WTC11 (cell line): ENCODE measurements around the gene B4GALNT2. TPM values are rescaled to one million over a fixed set of nuclear protein-coding genes. Genes with fewer than 3 reads are reported as not detected.

Source experiments
- ATAC-seq: fragments of 200-7000 bp; cut with Tn5 transposase; 2 replicates; pipeline ENCODE4 v1.10.0; 2021; ENCODE audit warnings: mild to moderate bottlenecking, moderate library complexity
- CTCF ChIA-PET: fragments of 300-600 bp; sonication (Branson Sonifier 250); formaldehyde crosslinking; loops from one replicate; lab custom pipeline; 2021; ENCODE audit warnings: antibody characterized with exemption; lab: Charles Lee
- POLR2A ChIA-PET: fragments of 350-600 bp; sonication (Branson Sonifier 250); formaldehyde crosslinking; loops from one replicate; lab custom pipeline; 2021; ENCODE audit warnings: antibody characterized with exemption; lab: Charles Lee
- DNase-seq: peaks from one replicate; pipeline ENCODE4 v3.0.0; 2021; ENCODE audit warnings: low spot score
- H3K27ac Mint-ChIP-seq: 2 replicates; pipeline ENCODE4 v1.8.0; 2021; ENCODE audit warnings: mixed read lengths
- H3K27me3 Mint-ChIP-seq: 2 replicates; pipeline ENCODE4 v1.8.0; 2021; ENCODE audit warnings: low read depth, mild to moderate bottlenecking, moderate library complexity, mixed read lengths
- H3K36me3 Mint-ChIP-seq: 2 replicates; pipeline ENCODE4 v1.8.0; 2021; ENCODE audit warnings: mixed read lengths
- H3K4me1 Mint-ChIP-seq: 2 replicates; pipeline ENCODE4 v1.8.0; 2022; ENCODE audit warnings: mixed read lengths
- H3K4me3 Mint-ChIP-seq: 2 replicates; pipeline ENCODE4 v1.8.0; 2021; ENCODE audit warnings: mild to moderate bottlenecking, moderate library complexity, mixed read lengths
- H3K9me3 Mint-ChIP-seq: 2 replicates; pipeline ENCODE4 v1.8.0; 2021; ENCODE audit warnings: mixed read lengths
- CBFB ChIP-seq: sonication (generic); formaldehyde crosslinking; IDR thresholded peaks from 2 replicates; pipeline ENCODE4 v1.8.1; 2022; ENCODE audit warnings: mild to moderate bottlenecking, low read depth, missing genetic modification reagents
- CREB1 ChIP-seq: sonication (generic); formaldehyde crosslinking; IDR thresholded peaks from 2 replicates; pipeline ENCODE4 v1.8.0; 2023; ENCODE audit warnings: mild to moderate bottlenecking, missing genetic modification reagents
- GRHL2 ChIP-seq: fragments of 250-450 bp; sonication (Bioruptor Pico); IDR thresholded peaks from 2 replicates; pipeline ENCODE4 v1.8.0; 2022; ENCODE audit warnings: mild to moderate bottlenecking, moderate library complexity; ENCODE audit not compliant: insufficient replicate concordance, severe bottlenecking
- GTF2I ChIP-seq: fragments of 250-450 bp; sonication (Bioruptor Pico); conservative IDR thresholded peaks from 2 replicates; pipeline ENCODE4 v1.4.0; 2021; ENCODE audit warnings: mild to moderate bottlenecking
- HMGA2 ChIP-seq: fragments of 250-450 bp; sonication (Bioruptor Pico); IDR thresholded peaks from 2 replicates; pipeline ENCODE4 v1.4.0; 2021; ENCODE audit warnings: mild to moderate bottlenecking, moderate library complexity
- JAZF1 ChIP-seq: fragments of 250-450 bp; sonication (Bioruptor Pico); IDR thresholded peaks from 2 replicates; pipeline ENCODE4 v1.9.0; 2021; ENCODE audit warnings: moderate library complexity, mild to moderate bottlenecking, inconsistent platforms
- JUN ChIP-seq: sonication (generic); formaldehyde crosslinking; IDR thresholded peaks from 2 replicates; pipeline ENCODE4 v1.8.0; 2023; ENCODE audit warnings: mild to moderate bottlenecking, missing genetic modification reagents
- MXD4 ChIP-seq: fragments of 250-450 bp; sonication (Bioruptor Pico); IDR thresholded peaks from 2 replicates; pipeline ENCODE4 v1.8.0; 2021; ENCODE audit warnings: mild to moderate bottlenecking, moderate library complexity, borderline replicate concordance
- NFYB ChIP-seq: sonication (generic); formaldehyde crosslinking; conservative IDR thresholded peaks from 2 replicates; pipeline ENCODE4 v1.8.0; 2022; ENCODE audit warnings: low read depth, missing genetic modification reagents
- RORB ChIP-seq: fragments of 250-450 bp; sonication (Bioruptor Pico); IDR thresholded peaks from 2 replicates; pipeline ENCODE4 v1.9.0; 2021; ENCODE audit warnings: mild to moderate bottlenecking
- SMAD4 ChIP-seq: sonication (generic); formaldehyde crosslinking; IDR thresholded peaks from 2 replicates; pipeline ENCODE4 v1.8.0; 2022; ENCODE audit warnings: mild to moderate bottlenecking, missing genetic modification reagents
- ZNF121 ChIP-seq: sonication (generic); formaldehyde crosslinking; IDR thresholded peaks from 2 replicates; pipeline ENCODE4 v1.8.0; 2023; ENCODE audit warnings: missing genetic modification reagents
- ZNF138 ChIP-seq: sonication (generic); formaldehyde crosslinking; conservative IDR thresholded peaks from 2 replicates; pipeline ENCODE4 v1.8.1; 2022; ENCODE audit warnings: mild to moderate bottlenecking, moderate library complexity, missing genetic modification reagents
- total RNA-seq: library from RNA; stranded (reverse); gene quantifications from 3 replicates; pipeline ENCODE4 v1.2.3, GENCODE V29; 2021
- TF ChIP-seq, protein P1 (sequence below): sonication (generic); formaldehyde crosslinking; IDR thresholded peaks from 2 replicates; pipeline ENCODE4 v1.8.1; 2022; ENCODE audit warnings: missing genetic modification reagents, borderline replicate concordance
- TF ChIP-seq, protein P2 (sequence below): sonication (generic); formaldehyde crosslinking; IDR thresholded peaks from 2 replicates; pipeline ENCODE4 v1.8.1; 2023; ENCODE audit warnings: mild to moderate bottlenecking, moderate library complexity, missing genetic modification reagents
- TF ChIP-seq, protein P3 (sequence below): sonication (generic); formaldehyde crosslinking; conservative IDR thresholded peaks from 2 replicates; pipeline ENCODE4 v1.8.1; 2022; ENCODE audit warnings: mild to moderate bottlenecking, missing genetic modification reagents
- TF ChIP-seq, protein P4 (sequence below): fragments of 250-450 bp; sonication (Bioruptor Pico); IDR thresholded peaks from 2 replicates; pipeline ENCODE4 v1.9.0; 2021; ENCODE audit warnings: mild to moderate bottlenecking
- TF ChIP-seq, protein P5 (sequence below): sonication (generic); formaldehyde crosslinking; IDR thresholded peaks from 2 replicates; pipeline ENCODE4 v1.8.0; 2023; ENCODE audit warnings: missing genetic modification reagents
- TF ChIP-seq, protein P6 (sequence below): sonication (generic); formaldehyde crosslinking; IDR thresholded peaks from 2 replicates; pipeline ENCODE4 v1.8.1; 2022; ENCODE audit warnings: low read depth, missing genetic modification reagents, borderline replicate concordance
- TF ChIP-seq, protein P7 (sequence below): fragments of 250-450 bp; sonication (Bioruptor Pico); IDR thresholded peaks from 2 replicates; pipeline ENCODE4 v1.9.0; 2021; ENCODE audit warnings: moderate library complexity, mild to moderate bottlenecking, inconsistent platforms, borderline replicate concordance
- TF ChIP-seq, protein P8 (sequence below): fragments of 200-600 bp; IDR thresholded peaks from 2 replicates; pipeline ENCODE4 v1.8.0; 2022; ENCODE audit warnings: antibody characterized with exemption

Gene B4GALNT2
- total RNA-seq, 1 experiment from 2014 or later, result 0.04 TPM

DNA sequence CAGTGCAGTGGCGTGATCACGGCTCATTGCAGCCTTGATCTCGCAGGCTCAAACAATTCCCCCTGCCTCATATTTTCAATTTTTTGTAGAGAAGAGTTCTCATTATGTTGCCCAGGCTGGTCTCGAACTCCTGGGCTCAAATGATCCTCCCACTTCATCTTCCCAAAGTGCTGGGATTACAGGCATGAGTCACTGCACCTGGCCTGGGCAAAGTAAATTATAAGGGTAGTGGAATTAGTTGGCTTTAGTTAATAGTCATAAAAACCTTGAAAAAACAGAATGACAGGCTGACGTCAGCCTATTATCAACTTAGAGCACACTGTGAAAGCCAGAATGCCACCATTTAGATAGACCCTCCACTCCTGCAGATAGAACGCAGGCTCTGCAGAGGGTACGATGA is 43.5 kb upstream of the B4GALNT2 start:
- POLR2A ChIA-PET, result no interaction called here
- H3K27me3 Mint-ChIP-seq, result no peaks in the 10 kb centered on the region
- ATAC-seq (no peak), DNase-seq (no peak)
- peaks cover 24% of the 10 kb centered on the region for H3K4me1 Mint-ChIP-seq
- H3K36me3 Mint-ChIP-seq, result no peaks in the 10 kb centered on the region
- H3K4me3 Mint-ChIP-seq, result no peak overlapping the region
- CTCF ChIA-PET, result no interaction called here
- TF ChIP-seq, protein P1, sequence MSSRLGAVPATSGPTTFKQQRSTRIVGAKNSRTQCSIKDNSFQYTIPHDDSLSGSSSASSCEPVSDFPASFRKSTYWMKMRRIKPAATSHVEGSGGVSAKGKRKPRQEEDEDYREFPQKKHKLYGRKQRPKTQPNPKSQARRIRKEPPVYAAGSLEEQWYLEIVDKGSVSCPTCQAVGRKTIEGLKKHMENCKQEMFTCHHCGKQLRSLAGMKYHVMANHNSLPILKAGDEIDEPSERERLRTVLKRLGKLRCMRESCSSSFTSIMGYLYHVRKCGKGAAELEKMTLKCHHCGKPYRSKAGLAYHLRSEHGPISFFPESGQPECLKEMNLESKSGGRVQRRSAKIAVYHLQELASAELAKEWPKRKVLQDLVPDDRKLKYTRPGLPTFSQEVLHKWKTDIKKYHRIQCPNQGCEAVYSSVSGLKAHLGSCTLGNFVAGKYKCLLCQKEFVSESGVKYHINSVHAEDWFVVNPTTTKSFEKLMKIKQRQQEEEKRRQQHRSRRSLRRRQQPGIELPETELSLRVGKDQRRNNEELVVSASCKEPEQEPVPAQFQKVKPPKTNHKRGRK (CRISPR knock-in tag), result no peak
- no peak for TF ChIP-seq MXD4 (CRISPR knock-in tag)
- TF ChIP-seq, protein P2, sequence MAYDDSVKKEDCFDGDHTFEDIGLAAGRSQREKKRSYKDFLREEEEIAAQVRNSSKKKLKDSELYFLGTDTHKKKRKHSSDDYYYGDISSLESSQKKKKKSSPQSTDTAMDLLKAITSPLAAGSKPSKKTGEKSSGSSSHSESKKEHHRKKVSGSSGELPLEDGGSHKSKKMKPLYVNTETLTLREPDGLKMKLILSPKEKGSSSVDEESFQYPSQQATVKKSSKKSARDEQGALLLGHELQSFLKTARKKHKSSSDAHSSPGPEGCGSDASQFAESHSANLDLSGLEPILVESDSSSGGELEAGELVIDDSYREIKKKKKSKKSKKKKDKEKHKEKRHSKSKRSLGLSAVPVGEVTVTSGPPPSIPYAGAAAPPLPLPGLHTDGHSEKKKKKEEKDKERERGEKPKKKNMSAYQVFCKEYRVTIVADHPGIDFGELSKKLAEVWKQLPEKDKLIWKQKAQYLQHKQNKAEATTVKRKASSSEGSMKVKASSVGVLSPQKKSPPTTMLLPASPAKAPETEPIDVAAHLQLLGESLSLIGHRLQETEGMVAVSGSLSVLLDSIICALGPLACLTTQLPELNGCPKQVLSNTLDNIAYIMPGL (CRISPR knock-in tag), result no peak
- H3K9me3 Mint-ChIP-seq, result no peaks in the 10 kb centered on the region
- no peak overlapping the region for H3K27ac Mint-ChIP-seq

DNA sequence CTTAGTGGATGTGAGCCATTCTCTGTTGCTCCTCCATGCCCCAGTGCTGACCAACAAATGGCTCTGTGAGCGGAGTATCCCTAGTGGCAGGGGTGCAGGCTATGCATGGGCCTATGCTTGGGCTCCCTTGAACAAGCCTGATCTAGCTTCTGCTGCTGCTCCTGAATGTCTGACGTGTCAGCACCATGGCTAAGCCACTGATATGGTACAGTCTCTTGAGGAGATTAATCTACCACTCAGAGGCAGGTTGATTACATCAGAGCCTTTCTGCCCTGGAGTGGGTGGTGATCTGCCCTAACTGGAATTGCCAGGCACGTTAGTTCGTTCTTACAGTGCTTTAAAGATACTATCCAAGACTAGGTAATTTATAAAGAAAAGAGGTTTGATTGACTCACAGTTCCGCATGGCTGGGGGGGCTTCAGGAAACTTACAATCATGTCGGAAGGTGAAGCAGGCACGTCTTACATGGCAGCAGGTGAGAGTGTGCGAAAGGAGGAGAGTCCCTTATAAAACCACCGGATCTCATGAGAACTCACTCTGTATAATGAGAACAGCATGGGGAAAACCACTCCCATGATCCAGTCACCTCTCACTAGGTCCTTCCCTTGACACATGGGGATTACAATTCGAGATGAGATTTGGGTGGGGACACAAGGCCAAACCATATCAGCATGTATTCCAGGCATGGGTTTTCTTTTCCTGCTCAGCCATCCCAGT is 41.5 kb upstream of the B4GALNT2 start:
- Mint-ChIP-seq H3K9me3 (no peaks in the 10 kb centered on the region), H3K27me3 (no peaks in the 10 kb centered on the region), H3K4me1 (peaks cover 24% of the 10 kb centered on the region), H3K27ac (no peak overlapping the region), H3K4me3 (no peak overlapping the region), H3K36me3 (no peaks in the 10 kb centered on the region)
- DNase-seq, result no peak
- ChIA-PET CTCF (no interaction called here), POLR2A (no interaction called here)
- TF ChIP-seq ZNF138 (CRISPR knock-in tag), result no peak
- TF ChIP-seq ZNF121 (CRISPR knock-in tag), result no peak
- TF ChIP-seq SMAD4, result no peak
- no peak for ATAC-seq

DNA sequence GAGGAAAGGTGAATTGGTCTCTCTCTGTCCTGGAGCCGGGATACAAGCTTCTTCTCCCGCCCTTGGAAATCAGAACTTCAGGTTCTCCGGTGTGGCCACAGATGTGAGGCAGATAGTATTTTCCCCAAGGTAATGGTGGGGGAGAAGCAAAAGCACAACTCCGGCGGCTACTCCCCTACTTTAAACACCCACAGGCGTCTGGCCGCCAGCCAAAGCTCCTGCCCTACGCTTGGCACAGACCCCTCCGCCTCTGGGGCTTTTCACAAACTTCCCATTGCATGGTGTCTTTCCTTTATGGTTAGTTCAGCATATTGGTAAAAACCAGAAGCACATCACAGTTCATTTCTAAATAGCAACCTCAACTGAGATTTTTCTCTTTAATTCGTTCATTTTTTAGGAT is 39.4 kb upstream of the B4GALNT2 start:
- no peaks in the 10 kb centered on the region for H3K9me3 Mint-ChIP-seq
- POLR2A ChIA-PET, result interaction anchor here (0.5 kb wide), 1 partner anchor 100 kb away, joined by 4 read pairs; no protein-coding TSS in a partner anchor
- CTCF ChIA-PET, result no interaction called here
- H3K4me3 Mint-ChIP-seq, result no peak overlapping the region
- H3K27ac Mint-ChIP-seq, result no peak overlapping the region
- peaks cover 10% of the 10 kb centered on the region for H3K4me1 Mint-ChIP-seq
- H3K27me3 Mint-ChIP-seq, result no peaks in the 10 kb centered on the region
- ATAC-seq, result no peak
- TF ChIP-seq HMGA2 (CRISPR knock-in tag) (no peak), JAZF1 (CRISPR knock-in tag) (no peak), CREB1 (CRISPR knock-in tag) (no peak), GTF2I (CRISPR knock-in tag) (no peak), JUN (no peak), GRHL2 (CRISPR knock-in tag) (no peak), CBFB (CRISPR knock-in tag) (no peak), NFYB (CRISPR knock-in tag) (no peak), RORB (CRISPR knock-in tag) (no peak)
- TF ChIP-seq, protein P3, sequence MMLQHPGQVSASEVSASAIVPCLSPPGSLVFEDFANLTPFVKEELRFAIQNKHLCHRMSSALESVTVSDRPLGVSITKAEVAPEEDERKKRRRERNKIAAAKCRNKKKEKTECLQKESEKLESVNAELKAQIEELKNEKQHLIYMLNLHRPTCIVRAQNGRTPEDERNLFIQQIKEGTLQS (CRISPR knock-in tag), result no peak
- TF ChIP-seq, protein P4, sequence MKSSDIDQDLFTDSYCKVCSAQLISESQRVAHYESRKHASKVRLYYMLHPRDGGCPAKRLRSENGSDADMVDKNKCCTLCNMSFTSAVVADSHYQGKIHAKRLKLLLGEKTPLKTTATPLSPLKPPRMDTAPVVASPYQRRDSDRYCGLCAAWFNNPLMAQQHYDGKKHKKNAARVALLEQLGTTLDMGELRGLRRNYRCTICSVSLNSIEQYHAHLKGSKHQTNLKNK (CRISPR knock-in tag), result no peak
- TF ChIP-seq, protein P5, sequence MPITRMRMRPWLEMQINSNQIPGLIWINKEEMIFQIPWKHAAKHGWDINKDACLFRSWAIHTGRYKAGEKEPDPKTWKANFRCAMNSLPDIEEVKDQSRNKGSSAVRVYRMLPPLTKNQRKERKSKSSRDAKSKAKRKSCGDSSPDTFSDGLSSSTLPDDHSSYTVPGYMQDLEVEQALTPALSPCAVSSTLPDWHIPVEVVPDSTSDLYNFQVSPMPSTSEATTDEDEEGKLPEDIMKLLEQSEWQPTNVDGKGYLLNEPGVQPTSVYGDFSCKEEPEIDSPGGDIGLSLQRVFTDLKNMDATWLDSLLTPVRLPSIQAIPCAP (CRISPR knock-in tag), result no peak
- TF ChIP-seq, protein P6, sequence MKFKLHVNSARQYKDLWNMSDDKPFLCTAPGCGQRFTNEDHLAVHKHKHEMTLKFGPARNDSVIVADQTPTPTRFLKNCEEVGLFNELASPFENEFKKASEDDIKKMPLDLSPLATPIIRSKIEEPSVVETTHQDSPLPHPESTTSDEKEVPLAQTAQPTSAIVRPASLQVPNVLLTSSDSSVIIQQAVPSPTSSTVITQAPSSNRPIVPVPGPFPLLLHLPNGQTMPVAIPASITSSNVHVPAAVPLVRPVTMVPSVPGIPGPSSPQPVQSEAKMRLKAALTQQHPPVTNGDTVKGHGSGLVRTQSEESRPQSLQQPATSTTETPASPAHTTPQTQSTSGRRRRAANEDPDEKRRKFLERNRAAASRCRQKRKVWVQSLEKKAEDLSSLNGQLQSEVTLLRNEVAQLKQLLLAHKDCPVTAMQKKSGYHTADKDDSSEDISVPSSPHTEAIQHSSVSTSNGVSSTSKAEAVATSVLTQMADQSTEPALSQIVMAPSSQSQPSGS, result no peak
- TF ChIP-seq, protein P7, sequence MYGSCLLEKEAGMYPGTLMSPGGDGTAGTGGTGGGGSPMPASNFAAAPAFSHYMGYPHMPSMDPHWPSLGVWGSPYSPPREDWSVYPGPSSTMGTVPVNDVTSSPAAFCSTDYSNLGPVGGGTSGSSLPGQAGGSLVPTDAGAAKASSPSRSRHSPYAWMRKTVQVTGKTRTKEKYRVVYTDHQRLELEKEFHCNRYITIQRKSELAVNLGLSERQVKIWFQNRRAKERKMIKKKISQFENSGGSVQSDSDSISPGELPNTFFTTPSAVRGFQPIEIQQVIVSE, result no peak
- TF ChIP-seq, protein P8, sequence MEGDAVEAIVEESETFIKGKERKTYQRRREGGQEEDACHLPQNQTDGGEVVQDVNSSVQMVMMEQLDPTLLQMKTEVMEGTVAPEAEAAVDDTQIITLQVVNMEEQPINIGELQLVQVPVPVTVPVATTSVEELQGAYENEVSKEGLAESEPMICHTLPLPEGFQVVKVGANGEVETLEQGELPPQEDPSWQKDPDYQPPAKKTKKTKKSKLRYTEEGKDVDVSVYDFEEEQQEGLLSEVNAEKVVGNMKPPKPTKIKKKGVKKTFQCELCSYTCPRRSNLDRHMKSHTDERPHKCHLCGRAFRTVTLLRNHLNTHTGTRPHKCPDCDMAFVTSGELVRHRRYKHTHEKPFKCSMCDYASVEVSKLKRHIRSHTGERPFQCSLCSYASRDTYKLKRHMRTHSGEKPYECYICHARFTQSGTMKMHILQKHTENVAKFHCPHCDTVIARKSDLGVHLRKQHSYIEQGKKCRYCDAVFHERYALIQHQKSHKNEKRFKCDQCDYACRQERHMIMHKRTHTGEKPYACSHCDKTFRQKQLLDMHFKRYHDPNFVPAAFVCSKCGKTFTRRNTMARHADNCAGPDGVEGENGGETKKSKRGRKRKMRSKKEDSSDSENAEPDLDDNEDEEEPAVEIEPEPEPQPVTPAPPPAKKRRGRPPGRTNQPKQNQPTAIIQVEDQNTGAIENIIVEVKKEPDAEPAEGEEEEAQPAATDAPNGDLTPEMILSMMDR, result no peak
- TF ChIP-seq, all 79 proteins: peak for 0
- no peaks in the 10 kb centered on the region for H3K36me3 Mint-ChIP-seq
- DNase-seq, result no peak
